ENCODE results near the gene MXD3. TPM values are rescaled to one million over a fixed set of nuclear protein-coding genes. Genes with fewer than 3 reads are reported as not detected.

The MXD3 gene
- total RNA-seq, 1 donor from 2014 or later: 0.53 TPM

DNA sequence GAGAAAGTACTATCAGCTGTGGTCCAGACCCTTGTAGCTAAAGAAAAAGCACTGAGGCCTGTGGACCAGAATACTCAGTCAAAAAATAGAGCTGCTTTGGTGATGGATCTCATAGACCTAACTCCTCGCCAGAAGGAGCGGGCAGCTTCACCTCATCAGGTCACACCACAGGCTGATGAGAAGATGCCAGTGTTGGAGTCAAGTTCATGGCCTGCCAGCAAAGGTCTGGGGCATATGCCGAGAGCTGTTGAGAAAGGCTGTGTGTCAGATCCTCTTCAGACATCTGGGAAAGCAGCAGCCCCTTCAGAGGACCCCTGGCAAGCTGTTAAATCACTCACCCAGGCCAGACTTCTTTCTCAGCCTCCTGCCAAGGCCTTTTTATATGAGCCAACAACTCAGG is 17.1 kb downstream of the MXD3 start:
- FAIRE-seq: no peak
- TF ChIP-seq, protein P1, sequence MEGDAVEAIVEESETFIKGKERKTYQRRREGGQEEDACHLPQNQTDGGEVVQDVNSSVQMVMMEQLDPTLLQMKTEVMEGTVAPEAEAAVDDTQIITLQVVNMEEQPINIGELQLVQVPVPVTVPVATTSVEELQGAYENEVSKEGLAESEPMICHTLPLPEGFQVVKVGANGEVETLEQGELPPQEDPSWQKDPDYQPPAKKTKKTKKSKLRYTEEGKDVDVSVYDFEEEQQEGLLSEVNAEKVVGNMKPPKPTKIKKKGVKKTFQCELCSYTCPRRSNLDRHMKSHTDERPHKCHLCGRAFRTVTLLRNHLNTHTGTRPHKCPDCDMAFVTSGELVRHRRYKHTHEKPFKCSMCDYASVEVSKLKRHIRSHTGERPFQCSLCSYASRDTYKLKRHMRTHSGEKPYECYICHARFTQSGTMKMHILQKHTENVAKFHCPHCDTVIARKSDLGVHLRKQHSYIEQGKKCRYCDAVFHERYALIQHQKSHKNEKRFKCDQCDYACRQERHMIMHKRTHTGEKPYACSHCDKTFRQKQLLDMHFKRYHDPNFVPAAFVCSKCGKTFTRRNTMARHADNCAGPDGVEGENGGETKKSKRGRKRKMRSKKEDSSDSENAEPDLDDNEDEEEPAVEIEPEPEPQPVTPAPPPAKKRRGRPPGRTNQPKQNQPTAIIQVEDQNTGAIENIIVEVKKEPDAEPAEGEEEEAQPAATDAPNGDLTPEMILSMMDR (IDR thresholded peaks at IDR 0.05; ENCODE audit: insufficient read depth, low read length, severe bottlenecking): no peak
- DNase-seq (ENCODE audit: low read depth): no peak
- no peak overlapping the region for H3K4me3 ChIP-seq (ENCODE audit: low read depth, low read length)
- peaks cover 32% of the 10 kb centered on the region for H3K36me3 ChIP-seq (ENCODE audit: control insufficient read depth, insufficient read depth, low read length)
- H3K27me3 ChIP-seq (ENCODE audit: control insufficient read depth, insufficient read depth, low read length): no peaks in the 10 kb centered on the region

- no peak overlapping the region for H3K4me3 ChIP-seq (ENCODE audit: low read depth, low read length)
- no peaks in the 10 kb centered on the region for H3K27me3 ChIP-seq (ENCODE audit: control insufficient read depth, insufficient read depth, low read length)
- FAIRE-seq (no peak), DNase-seq (ENCODE audit: low read depth) (no peak)
- TF ChIP-seq, protein P1 (IDR thresholded peaks at IDR 0.05; ENCODE audit: insufficient read depth, low read length, severe bottlenecking): no peak
- H3K36me3 ChIP-seq (ENCODE audit: control insufficient read depth, insufficient read depth, low read length): peaks cover 32% of the 10 kb centered on the region
Measured at GRCh38 chr5:177293819-177294581, 17.7 kb downstream of the MXD3 start.

DNA sequence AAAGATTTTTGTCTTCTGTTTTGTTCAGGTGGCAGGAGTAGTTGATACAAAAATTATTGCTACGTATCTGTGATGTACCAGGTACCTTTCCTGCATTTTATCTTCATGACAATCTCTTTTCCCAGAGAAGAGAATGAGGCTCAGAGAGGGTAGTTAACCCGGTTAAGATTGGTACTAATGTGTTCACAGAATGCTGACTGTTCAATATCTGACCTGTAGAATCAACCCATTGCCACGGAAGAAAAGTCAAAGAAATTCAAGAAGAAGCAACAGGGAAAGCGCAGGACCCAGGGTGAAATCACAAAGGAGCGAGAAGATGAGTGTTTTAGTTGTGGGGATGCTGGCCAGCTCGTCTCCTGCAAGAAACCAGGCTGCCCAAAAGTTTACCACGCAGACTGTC is 20.0 kb downstream of the MXD3 start:
- no peaks in the 10 kb centered on the region for H3K27me3 ChIP-seq (ENCODE audit: control insufficient read depth, insufficient read depth, low read length)
- peaks cover 35% of the 10 kb centered on the region for H3K36me3 ChIP-seq (ENCODE audit: control insufficient read depth, insufficient read depth, low read length)
- DNase-seq (ENCODE audit: low read depth) (no peak), FAIRE-seq (no peak)
- H3K4me3 ChIP-seq (ENCODE audit: low read depth, low read length): no peak overlapping the region
- TF ChIP-seq, protein P1 (IDR thresholded peaks at IDR 0.05; ENCODE audit: insufficient read depth, low read length, severe bottlenecking): no peak

DNA sequence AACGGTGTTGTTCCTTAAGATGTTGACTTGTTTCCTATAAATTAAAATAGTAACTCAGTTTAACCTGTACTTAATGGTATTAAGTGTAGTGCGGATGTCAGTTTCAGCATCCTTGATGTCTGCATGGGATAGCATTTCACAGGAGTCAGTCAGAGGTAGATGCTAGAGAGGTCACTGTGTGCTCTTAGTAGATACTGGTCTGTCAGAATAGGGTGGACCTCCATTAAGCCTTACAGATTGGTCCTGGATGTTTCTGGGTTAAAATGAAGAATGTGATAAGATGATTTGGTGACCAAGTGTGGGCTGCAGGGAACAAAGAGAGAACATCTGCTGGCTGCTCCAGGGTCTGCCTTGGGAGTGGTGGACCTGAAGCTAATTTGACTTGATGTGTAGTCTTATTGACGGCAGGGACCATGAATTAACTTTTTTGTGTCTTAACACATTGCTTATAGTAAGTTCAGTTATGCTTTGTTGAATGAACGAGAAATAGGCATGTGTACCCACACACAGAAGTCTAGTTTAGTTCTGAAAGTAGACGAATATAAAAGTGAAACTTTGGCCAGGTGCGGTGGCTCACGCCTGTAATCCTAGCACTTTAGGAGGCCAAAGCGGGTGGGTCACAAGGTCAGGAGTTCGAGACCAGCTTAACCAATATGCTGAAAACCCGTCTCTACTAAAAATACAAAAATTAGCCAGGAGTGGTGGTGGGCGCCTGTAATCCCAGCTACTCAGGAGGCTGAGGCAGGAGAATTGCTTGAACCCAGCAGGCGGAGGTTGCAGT is 20.7 kb downstream of the MXD3 start:
- DNase-seq (ENCODE audit: low read depth): no peak
- TF ChIP-seq, protein P1 (IDR thresholded peaks at IDR 0.05; ENCODE audit: insufficient read depth, low read length, severe bottlenecking): no peak
- no peak for FAIRE-seq
- Histone ChIP-seq H3K4me3 (ENCODE audit: low read depth, low read length) (no peak overlapping the region), H3K27me3 (ENCODE audit: control insufficient read depth, insufficient read depth, low read length) (no peaks in the 10 kb centered on the region), H3K36me3 (ENCODE audit: control insufficient read depth, insufficient read depth, low read length) (peaks cover 36% of the 10 kb centered on the region)

DNA sequence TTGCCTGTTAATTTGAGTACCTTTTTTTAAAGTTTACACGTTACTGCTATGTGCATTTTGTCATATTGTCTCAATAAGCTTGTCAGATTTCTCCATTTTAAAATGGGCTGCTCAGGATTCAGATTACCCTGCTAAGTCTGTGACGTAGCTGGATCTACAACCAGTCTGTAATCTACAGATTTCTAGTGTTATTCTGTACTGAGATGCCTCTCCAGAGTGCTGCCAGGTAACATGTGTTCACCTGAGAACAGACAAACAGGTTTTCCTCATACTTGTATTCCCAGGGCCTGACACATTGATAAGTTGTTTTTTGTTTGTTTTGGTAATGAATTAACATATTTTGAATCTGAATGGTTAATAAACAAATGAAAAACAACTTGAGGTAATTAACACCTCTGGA is 23.5 kb downstream of the MXD3 start:
- no peak for FAIRE-seq
- TF ChIP-seq, protein P1 (IDR thresholded peaks at IDR 0.05; ENCODE audit: insufficient read depth, low read length, severe bottlenecking): no peak
- H3K27me3 ChIP-seq (ENCODE audit: control insufficient read depth, insufficient read depth, low read length): no peaks in the 10 kb centered on the region
- H3K4me3 ChIP-seq (ENCODE audit: low read depth, low read length): no peak overlapping the region
- DNase-seq (ENCODE audit: low read depth): no peak
- H3K36me3 ChIP-seq (ENCODE audit: control insufficient read depth, insufficient read depth, low read length): peaks cover 24% of the 10 kb centered on the region
